Keratinocyte (primary cell): Measurements from ENCODE around the gene CCDC85B. TPM values are rescaled to one million over a fixed set of nuclear protein-coding genes. Genes with fewer than 3 reads are reported as not detected.

Experiments used
- DNase-seq: peaks from one replicate; pipeline ENCODE4 v3.0.0-alpha.2; 2011; ENCODE audit warnings: low read depth, missing footprints, low spot score
- FAIRE-seq: peaks from 2 replicates; lab custom pipeline; 2011; peaks lifted over from hg19 to GRCh38; lab: Jason Lieb, UNC
- H2AFZ ChIP-seq: 2 replicates; pipeline ENCODE4 v1.6.0; 2012; ENCODE audit warnings: low read length, control low read depth, inconsistent platforms; ENCODE audit not compliant: control insufficient read depth
- H3K27ac ChIP-seq: 2 replicates; pipeline ENCODE4 v1.5.1; 2011; ENCODE audit warnings: low read length; ENCODE audit not compliant: control insufficient read depth, insufficient read depth
- H3K27me3 ChIP-seq: 3 replicates; pipeline ENCODE4 v1.6.0; 2011; ENCODE audit warnings: low read length; ENCODE audit not compliant: control insufficient read depth, insufficient read depth; ENCODE audit errors: extremely low read depth
- H3K36me3 ChIP-seq, 2 experiments: 2 replicates in 1 of 2; 3 replicates in 1 of 2; pipeline ENCODE4 v1.5.1; 2011; ENCODE audit warnings: low read length in 2 of 2, mild to moderate bottlenecking in 1 of 2; ENCODE audit not compliant: control insufficient read depth in 2 of 2, insufficient read depth in 2 of 2; ENCODE audit errors: extremely low read depth in 1 of 2
- H3K4me1 ChIP-seq: 3 replicates; pipeline ENCODE4 v1.5.1; 2011; ENCODE audit warnings: low read length; ENCODE audit not compliant: control insufficient read depth, insufficient read depth; ENCODE audit errors: extremely low read depth
- H3K4me2 ChIP-seq: 3 replicates; pipeline ENCODE4 v1.6.0; 2011; ENCODE audit warnings: low read depth, low read length; ENCODE audit not compliant: control insufficient read depth, insufficient read depth; ENCODE audit errors: extremely low read depth
- H3K4me3 ChIP-seq, 3 experiments: fragments of 200-600 bp in 1 of 3; sonication (generic) in 1 of 3; 2 replicates in 2 of 3; 3 replicates in 1 of 3; pipeline ENCODE4 v1.5.1; 2011 to 2016; ENCODE audit warnings: low read length in 3 of 3, mild to moderate bottlenecking in 3 of 3, control low read depth in 2 of 3, inconsistent platforms in 1 of 3, low read depth in 1 of 3, mixed read lengths in 1 of 3, mixed run types in 1 of 3, moderate library complexity in 1 of 3; ENCODE audit not compliant: control insufficient read depth in 2 of 3, insufficient read depth in 2 of 3; ENCODE audit errors: extremely low read depth in 1 of 3
- H3K79me2 ChIP-seq: 2 replicates; pipeline ENCODE4 v1.6.0; 2012; ENCODE audit warnings: low read length; ENCODE audit not compliant: control insufficient read depth, insufficient read depth
- H3K9ac ChIP-seq: 3 replicates; pipeline ENCODE4 v1.6.0; 2011; ENCODE audit warnings: low read length; ENCODE audit not compliant: control insufficient read depth, insufficient read depth; ENCODE audit errors: extremely low read depth
- H3K9me1 ChIP-seq: 3 replicates; pipeline ENCODE4 v1.6.0; 2011; ENCODE audit warnings: low read length; ENCODE audit not compliant: control insufficient read depth, insufficient read depth; ENCODE audit errors: extremely low read depth
- H3K9me3 ChIP-seq: 2 replicates; pipeline ENCODE4 v1.5.1; 2012; ENCODE audit warnings: low read depth, low read length; ENCODE audit not compliant: control insufficient read depth
- H4K20me1 ChIP-seq: 3 replicates; pipeline ENCODE4 v1.6.0; 2011; ENCODE audit warnings: low read length; ENCODE audit not compliant: control insufficient read depth, insufficient read depth; ENCODE audit errors: extremely low read depth
- EZH2 ChIP-seq: IDR thresholded peaks from one replicate; pipeline ENCODE4 v1.6.1; 2012; ENCODE audit warnings: inconsistent platforms, mild to moderate bottlenecking, low read length, moderate library complexity
- dilution Hi-C: fragments of 300-500 bp; cut with MboI; formaldehyde crosslinking; loops from one replicate; pipeline ENCODE4 v1.7.0; 2020; ENCODE audit warnings: low sequenced_read_pairs; ENCODE audit not compliant: extremely low pct_ligation_motif_present
- polyA minus RNA-seq, 3 experiments: library from RNA; depleted of rRNA, polyadenylated mRNA; stranded (reverse); fragments of >200 nt; gene quantifications; 1 replicate in 1 of 3; 2 replicates in 1 of 3; 3 replicates in 1 of 3; pipeline ENCODE4 v1.2.3, GENCODE V29; 2011
- polyA plus RNA-seq, 5 experiments: library from polyadenylated mRNA; depleted of rRNA in 3 of 5; stranded (reverse) in 3 of 5; stranded (forward) in 1 of 5; unstranded in 1 of 5; fragments of >200 nt; gene quantifications; 1 replicate in 1 of 5; 2 replicates in 3 of 5; 3 replicates in 1 of 5; pipeline versions ENCODE4 v1.2.1 to v1.2.3, GENCODE V29; 2011 to 2012; ENCODE audit warnings: missing spikeins in 2 of 5, low read depth in 1 of 5, low replicate concordance in 1 of 5
- TF ChIP-seq, protein P1 (sequence below), 3 experiments: IDR thresholded peaks in 1 of 3; conservative IDR thresholded peaks in 1 of 3; optimal IDR thresholded peaks in 1 of 3; 2 replicates in 2 of 3; 3 replicates in 1 of 3; pipeline versions ENCODE3 to v1.5.1; 2011; ENCODE audit warnings: low read length in 3 of 3, mild to moderate bottlenecking in 3 of 3, moderate library complexity in 2 of 3, control low read depth in 1 of 3, inconsistent platforms in 1 of 3; ENCODE audit not compliant: insufficient read depth in 2 of 3; ENCODE audit errors: extremely low read depth in 1 of 3

CCDC85B gene
- 4.1 to 6.8 TPM (median 6.0 TPM) in 3 replicates for polyA plus RNA-seq
- polyA plus RNA-seq (2011; ENCODE audit: low read depth), result 3.4 TPM
- polyA plus RNA-seq (2011; cell fraction: cytosol; rRNA removed), result 2.0 and 12.5 TPM in 2 replicates
- polyA plus RNA-seq (2011; cell fraction: nucleus; rRNA removed), result 2.0 and 4.4 TPM in 2 replicates
- polyA plus RNA-seq (2012; ENCODE audit: low replicate concordance), result 18.1 and 48.7 TPM in 2 replicates
- polyA minus RNA-seq, result 0.30 to 1.3 TPM in 2 of 3 replicates, not detected in the other
- polyA minus RNA-seq (2011; cell fraction: cytosol; rRNA and poly(A)+ RNA removed), result 35.3 TPM
- 2.5 and 5.2 TPM in 2 replicates for polyA minus RNA-seq (2011; cell fraction: nucleus; rRNA and poly(A)+ RNA removed)

DNA sequence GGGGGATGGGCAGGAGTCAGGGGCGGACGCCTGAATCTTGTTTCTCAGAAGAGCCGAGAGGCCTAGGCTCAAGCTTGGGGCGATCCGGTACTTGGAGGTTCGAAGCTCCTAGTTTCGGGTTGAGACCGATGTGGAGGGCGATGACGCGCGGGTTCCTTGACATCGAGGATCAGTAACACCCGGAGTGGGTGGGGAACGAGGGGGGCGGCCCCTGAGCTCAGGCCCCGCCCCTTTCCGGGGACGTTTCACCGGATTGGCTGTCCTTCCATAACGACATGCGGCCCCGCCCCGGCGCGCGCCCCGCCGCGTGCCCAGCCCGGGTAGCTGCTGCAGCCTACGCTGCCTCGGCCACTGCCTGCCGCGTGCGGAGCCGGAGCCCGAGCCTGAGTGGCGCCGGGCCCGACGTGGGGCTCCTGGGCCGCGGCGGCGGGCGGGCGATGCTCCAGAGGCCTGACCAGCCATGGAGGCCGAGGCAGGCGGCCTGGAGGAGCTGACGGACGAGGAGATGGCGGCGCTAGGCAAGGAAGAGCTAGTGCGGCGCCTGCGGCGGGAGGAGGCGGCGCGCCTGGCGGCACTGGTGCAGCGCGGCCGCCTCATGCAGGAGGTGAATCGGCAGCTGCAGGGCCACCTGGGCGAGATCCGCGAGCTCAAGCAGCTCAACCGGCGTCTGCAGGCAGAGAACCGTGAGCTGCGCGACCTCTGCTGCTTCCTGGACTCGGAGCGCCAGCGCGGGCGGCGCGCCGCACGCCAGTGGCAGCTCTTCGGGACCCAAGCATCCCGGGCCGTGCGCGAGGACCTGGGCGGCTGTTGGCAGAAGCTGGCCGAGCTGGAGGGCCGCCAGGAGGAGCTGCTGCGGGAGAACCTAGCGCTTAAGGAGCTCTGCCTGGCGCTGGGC lies at the start of gene CCDC85B:
CCDC85B (plus strand) TSS at position 350 of the 895 bp plus-strand sequence; CDS start at position 461, 111 bp downstream.
- Histone ChIP-seq H4K20me1 (peaks cover 28% of the 10 kb centered on the region), H3K9ac (peak within 1 kb of the TSS; percentile 75), H3K27ac (peak within 1 kb of the TSS; percentile 70), H3K4me2 (peak within 1 kb of the TSS; percentile 84), H3K27me3 (no peaks in the 10 kb centered on the region), H3K36me3 (peaks cover 17 to 40% of the 10 kb centered on the region in 2 experiments), H3K9me1 (no peaks in the 10 kb centered on the region), H3K4me3 (peak within 1 kb of the TSS; percentile 42 to 91 (median 55)), H3K4me1 (peaks cover 53% of the 10 kb centered on the region), H3K9me3 (no peaks in the 10 kb centered on the region), H3K79me2 (peaks cover 41% of the 10 kb centered on the region), H2AFZ (no peak within 1 kb of the TSS)
- dilution Hi-C loops, result no loop called here
- no peak for TF ChIP-seq EZH2
- TF ChIP-seq, protein P1, sequence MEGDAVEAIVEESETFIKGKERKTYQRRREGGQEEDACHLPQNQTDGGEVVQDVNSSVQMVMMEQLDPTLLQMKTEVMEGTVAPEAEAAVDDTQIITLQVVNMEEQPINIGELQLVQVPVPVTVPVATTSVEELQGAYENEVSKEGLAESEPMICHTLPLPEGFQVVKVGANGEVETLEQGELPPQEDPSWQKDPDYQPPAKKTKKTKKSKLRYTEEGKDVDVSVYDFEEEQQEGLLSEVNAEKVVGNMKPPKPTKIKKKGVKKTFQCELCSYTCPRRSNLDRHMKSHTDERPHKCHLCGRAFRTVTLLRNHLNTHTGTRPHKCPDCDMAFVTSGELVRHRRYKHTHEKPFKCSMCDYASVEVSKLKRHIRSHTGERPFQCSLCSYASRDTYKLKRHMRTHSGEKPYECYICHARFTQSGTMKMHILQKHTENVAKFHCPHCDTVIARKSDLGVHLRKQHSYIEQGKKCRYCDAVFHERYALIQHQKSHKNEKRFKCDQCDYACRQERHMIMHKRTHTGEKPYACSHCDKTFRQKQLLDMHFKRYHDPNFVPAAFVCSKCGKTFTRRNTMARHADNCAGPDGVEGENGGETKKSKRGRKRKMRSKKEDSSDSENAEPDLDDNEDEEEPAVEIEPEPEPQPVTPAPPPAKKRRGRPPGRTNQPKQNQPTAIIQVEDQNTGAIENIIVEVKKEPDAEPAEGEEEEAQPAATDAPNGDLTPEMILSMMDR (optimal IDR thresholded peaks at IDR 0.05 in 1 of 3, IDR thresholded peaks at IDR 0.05 in 1 of 3, conservative IDR thresholded peaks at IDR 0.05 in 1 of 3; ENCODE audit: extremely low read depth in 1 of 3, insufficient read depth in 2 of 3, low read length in 3 of 3), result peak in 1 of 3 experiments; percentile 20
- no peak for DNase-seq
- FAIRE-seq, result no peak

DNA sequence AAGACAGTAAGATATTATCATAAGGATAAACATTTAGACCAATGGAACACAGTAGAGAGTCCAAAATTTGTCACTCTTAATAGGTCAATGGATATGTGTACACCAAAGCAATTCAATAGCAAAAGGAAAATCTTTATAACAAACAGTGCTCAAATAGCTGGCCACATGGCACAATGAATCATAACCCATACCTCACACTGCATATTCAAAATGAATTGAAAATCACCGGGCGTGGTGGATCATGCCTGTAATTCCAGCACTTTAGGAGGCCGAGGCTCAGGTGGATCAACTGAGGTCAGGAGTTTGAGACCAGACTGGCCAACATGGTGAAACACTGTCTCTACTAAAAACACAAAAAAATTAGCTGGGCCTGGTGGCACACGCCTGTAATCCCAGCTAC lies 48.3 kb upstream of the CCDC85B start:
- H3K4me1 ChIP-seq, result peaks cover 4% of the 10 kb centered on the region
- H3K79me2 ChIP-seq, result no peaks in the 10 kb centered on the region
- no peak for FAIRE-seq

More for the DNA sequence above, 48.3 kb upstream of the CCDC85B start:
- Histone ChIP-seq H3K9ac (no peak overlapping the region), H3K4me3 (no peak overlapping the region), H3K9me3 (no peaks in the 10 kb centered on the region), H2AFZ (no peak overlapping the region), H3K27me3 (no peaks in the 10 kb centered on the region), H3K4me2 (no peak overlapping the region), H3K27ac (no peak overlapping the region), H3K9me1 (no peaks in the 10 kb centered on the region), H3K36me3 (no peaks in the 10 kb centered on the region), H4K20me1 (no peaks in the 10 kb centered on the region)
- dilution Hi-C loops, result no loop called here
- no peak for TF ChIP-seq EZH2
- TF ChIP-seq, protein P1 (optimal IDR thresholded peaks at IDR 0.05 in 1 of 3, IDR thresholded peaks at IDR 0.05 in 1 of 3, conservative IDR thresholded peaks at IDR 0.05 in 1 of 3; ENCODE audit: extremely low read depth in 1 of 3, insufficient read depth in 2 of 3, low read length in 3 of 3), result no peak
- DNase-seq, result no peak
